Fibroblast of pulmonary artery (primary cell): ENCODE measurements around the gene PIK3R5.

Experiments used
- DNase-seq: peaks from one replicate; pipeline ENCODE4 v3.0.0-alpha.2; 2010; ENCODE audit warnings: low read depth
- H3K4me3 ChIP-seq: replicated peaks from 2 replicates; pipeline ENCODE4 v1.5.1; 2011; ENCODE audit warnings: low read depth, mild to moderate bottlenecking, control low read depth, low read length, moderate library complexity
- TF ChIP-seq, protein P1 (sequence below): IDR thresholded peaks from 2 replicates; pipeline ENCODE4 v1.5.1; 2011; ENCODE audit warnings: mild to moderate bottlenecking, control low read depth, low read length, inconsistent platforms; ENCODE audit errors: missing control alignments

The PIK3R5 gene

GRCh38 chr17:8959312-8959918, 6.1 kb downstream of the PIK3R5 start:
- TF ChIP-seq, protein P1, sequence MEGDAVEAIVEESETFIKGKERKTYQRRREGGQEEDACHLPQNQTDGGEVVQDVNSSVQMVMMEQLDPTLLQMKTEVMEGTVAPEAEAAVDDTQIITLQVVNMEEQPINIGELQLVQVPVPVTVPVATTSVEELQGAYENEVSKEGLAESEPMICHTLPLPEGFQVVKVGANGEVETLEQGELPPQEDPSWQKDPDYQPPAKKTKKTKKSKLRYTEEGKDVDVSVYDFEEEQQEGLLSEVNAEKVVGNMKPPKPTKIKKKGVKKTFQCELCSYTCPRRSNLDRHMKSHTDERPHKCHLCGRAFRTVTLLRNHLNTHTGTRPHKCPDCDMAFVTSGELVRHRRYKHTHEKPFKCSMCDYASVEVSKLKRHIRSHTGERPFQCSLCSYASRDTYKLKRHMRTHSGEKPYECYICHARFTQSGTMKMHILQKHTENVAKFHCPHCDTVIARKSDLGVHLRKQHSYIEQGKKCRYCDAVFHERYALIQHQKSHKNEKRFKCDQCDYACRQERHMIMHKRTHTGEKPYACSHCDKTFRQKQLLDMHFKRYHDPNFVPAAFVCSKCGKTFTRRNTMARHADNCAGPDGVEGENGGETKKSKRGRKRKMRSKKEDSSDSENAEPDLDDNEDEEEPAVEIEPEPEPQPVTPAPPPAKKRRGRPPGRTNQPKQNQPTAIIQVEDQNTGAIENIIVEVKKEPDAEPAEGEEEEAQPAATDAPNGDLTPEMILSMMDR: no peak
- DNase-seq: no peak
- H3K4me3 ChIP-seq: no peak overlapping the region

- TF ChIP-seq, protein P1: no peak
- no peak overlapping the region for H3K4me3 ChIP-seq
- DNase-seq: no peak
Measured at GRCh38 chr17:8957721-8958120, 7.8 kb downstream of the PIK3R5 start.

DNA sequence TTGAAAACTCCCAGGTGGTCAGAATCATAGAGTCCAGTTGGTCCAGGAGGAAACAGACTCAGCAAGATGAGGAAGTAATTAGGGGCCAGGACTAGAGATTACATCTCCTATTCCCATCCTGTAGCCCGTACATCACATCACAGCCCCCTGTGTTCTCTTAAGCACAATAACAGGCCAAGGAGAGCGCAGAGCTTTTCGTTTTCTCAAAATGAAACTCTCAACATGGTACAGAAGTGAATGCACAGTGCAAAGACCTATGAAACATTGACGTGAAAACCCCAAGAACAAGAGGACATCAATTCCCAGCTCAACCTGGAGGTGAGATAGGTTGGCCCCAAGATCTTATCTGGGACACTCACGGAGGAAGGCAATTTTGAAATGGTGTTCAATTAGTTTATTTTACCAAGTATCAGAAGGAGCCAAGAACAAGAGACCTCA, 9.0 kb downstream of the PIK3R5 start:
- no peak overlapping the region for H3K4me3 ChIP-seq
- TF ChIP-seq, protein P1: no peak
- no peak for DNase-seq

- TF ChIP-seq, protein P1: no peak
- no peak overlapping the region for H3K4me3 ChIP-seq
Measured at GRCh38 chr17:8955021-8955959, 10.2 kb downstream of the PIK3R5 start.

DNA sequence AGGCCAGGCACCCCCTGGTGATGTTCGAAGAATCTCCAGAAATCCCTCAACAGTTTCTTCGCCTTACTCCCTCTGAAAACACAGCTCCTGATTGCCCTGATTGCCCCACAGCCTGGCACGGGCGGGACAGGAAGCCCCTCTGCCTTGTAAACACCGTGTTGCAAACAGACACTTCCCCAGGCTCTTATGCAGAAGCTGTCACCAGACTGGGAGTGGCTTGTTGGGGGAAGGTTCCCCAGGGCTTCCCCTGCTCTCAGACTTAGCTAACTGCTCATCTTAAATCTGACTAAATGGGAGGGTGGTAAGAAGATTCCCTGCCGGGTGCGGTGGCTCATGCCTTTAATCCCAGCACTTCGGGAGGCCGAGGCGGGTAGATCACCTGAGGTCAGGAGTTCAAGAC, 11.2 kb downstream of the PIK3R5 start:
- no peak overlapping the region for H3K4me3 ChIP-seq
- TF ChIP-seq, protein P1: no peak
- DNase-seq: no peak

More at GRCh38 chr17:8955021-8955959, 10.2 kb downstream of the PIK3R5 start:
- no peak for DNase-seq

DNA sequence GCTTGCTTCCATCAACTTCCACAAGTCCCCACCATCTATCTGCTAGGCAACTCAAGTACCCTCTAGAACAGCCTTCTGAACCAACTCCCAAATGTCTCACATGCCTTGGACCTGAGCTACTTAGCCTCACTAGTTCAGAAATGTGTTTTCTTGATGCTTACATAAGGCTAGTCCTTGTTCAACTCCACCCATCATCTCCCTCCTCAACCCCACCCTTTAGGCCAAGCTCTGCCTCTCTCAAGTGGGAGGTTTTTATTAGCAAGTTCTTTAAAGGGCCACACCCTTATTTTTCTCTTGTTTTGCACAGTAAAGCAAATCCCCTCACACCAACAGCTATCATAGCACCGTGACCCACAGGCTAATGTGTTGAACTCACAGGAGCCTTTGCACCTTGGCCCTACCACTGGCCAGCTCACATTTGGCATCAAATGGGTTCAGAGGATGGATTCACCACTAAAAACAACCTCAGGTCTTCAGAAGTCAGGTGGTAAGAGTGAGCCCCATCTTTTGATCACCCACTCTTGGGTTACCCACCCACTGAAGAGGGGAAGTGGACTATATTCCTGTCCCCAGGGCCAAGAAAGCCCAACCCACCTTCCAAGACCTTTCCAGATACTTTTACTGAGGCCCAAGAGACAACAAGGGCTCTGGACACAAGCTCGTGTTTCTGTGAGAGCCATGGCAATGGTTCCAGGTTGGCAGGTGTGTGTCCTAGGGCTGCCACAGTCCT, 12.2 kb downstream of the PIK3R5 start:
- no peak overlapping the region for H3K4me3 ChIP-seq
- TF ChIP-seq, protein P1: no peak
- no peak for DNase-seq
